Measurements from ENCODE around the gene IFT74.

DNA sequence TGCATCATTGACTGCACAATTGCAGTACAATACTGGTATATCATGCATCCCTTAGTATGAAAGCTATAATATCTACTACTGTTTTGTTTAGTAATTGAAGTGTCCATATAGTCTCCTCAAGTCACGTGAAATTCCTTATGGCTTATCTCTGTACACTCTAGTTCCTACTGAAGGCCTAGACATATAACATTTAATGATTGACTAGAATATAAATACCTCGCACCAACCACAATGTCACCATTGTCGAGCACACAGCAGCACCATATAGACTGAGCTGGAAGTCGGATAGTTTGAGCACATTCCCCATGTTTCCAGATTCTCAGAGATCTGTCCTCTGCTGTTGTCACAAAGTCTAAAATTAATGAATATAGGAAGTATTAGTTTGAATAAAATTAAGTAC lies 30.6 kb upstream of the IFT74 start:
- TF ChIP-seq, protein P1, sequence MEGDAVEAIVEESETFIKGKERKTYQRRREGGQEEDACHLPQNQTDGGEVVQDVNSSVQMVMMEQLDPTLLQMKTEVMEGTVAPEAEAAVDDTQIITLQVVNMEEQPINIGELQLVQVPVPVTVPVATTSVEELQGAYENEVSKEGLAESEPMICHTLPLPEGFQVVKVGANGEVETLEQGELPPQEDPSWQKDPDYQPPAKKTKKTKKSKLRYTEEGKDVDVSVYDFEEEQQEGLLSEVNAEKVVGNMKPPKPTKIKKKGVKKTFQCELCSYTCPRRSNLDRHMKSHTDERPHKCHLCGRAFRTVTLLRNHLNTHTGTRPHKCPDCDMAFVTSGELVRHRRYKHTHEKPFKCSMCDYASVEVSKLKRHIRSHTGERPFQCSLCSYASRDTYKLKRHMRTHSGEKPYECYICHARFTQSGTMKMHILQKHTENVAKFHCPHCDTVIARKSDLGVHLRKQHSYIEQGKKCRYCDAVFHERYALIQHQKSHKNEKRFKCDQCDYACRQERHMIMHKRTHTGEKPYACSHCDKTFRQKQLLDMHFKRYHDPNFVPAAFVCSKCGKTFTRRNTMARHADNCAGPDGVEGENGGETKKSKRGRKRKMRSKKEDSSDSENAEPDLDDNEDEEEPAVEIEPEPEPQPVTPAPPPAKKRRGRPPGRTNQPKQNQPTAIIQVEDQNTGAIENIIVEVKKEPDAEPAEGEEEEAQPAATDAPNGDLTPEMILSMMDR (IDR thresholded peaks at IDR 0.05), result no peak
- TF ChIP-seq POLR2A (IDR thresholded peaks at IDR 0.05), result no peak

Measured in uterus (tissue), 2 donors.